ENCODE measurements around the gene KNCN. TPM values are rescaled to one million over a fixed set of nuclear protein-coding genes. Genes with fewer than 3 reads are reported as not detected.
A peak's percentile ranks its signal among the peaks of the same experiment; 100 is the strongest.

KNCN gene
- total and polyA plus RNA-seq, 12 donors, result 0.07 to 0.40 (median 0.24) TPM; not detected in 9

DNA sequence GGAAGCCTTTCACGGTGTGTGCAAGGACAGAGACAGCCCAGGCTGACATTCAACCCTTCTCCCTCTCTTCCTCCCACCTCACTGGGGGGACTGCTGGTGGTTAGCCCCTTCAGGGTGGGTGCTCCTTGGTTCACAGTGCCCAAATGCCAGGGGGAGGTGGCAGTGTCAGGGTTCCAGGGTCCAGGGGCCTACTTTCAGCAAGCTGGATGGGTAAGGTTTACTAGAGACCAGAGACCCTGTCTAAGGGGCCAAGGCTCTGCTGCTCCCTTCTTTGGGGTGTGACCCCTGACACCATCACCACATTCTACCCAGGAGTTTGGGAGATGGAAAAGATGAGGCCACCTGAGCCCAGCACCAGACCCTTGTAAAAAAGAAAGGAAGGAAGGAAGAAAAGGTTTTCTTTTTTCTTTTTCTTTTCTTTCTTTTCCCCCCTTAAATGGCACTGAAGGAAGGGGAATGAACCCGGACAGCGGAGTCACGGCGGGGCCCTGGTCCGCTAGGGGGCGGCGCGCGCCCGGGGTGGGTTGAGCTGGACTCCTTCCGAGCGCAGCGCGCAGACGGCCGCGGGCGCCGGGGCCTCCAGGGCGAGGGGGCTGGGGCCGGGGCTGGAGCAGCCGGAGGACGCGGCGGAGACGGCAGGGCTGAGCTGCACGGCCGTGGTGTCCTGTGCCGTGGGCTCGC is 18.8 kb downstream of the KNCN start:
- peak in 1 of 2 donors; percentile 17 for TF ChIP-seq POLR2A (IDR thresholded peaks at IDR 0.05)
- TF ChIP-seq, protein P1, sequence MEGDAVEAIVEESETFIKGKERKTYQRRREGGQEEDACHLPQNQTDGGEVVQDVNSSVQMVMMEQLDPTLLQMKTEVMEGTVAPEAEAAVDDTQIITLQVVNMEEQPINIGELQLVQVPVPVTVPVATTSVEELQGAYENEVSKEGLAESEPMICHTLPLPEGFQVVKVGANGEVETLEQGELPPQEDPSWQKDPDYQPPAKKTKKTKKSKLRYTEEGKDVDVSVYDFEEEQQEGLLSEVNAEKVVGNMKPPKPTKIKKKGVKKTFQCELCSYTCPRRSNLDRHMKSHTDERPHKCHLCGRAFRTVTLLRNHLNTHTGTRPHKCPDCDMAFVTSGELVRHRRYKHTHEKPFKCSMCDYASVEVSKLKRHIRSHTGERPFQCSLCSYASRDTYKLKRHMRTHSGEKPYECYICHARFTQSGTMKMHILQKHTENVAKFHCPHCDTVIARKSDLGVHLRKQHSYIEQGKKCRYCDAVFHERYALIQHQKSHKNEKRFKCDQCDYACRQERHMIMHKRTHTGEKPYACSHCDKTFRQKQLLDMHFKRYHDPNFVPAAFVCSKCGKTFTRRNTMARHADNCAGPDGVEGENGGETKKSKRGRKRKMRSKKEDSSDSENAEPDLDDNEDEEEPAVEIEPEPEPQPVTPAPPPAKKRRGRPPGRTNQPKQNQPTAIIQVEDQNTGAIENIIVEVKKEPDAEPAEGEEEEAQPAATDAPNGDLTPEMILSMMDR (IDR thresholded peaks at IDR 0.05), result peak; percentile 26 to 67 (median 52)
- H3K36me3 ChIP-seq (replicated peaks in 1 of 2), result no peaks in the 10 kb centered on the region
- H3K9me3 ChIP-seq (replicated peaks in 1 of 3), result no peaks in the 10 kb centered on the region
- intact Hi-C loops (cut with DNase I), result loop anchor here in 1 of 2 donors (5.0 kb wide), 2 partner anchors 125 to 190 kb away; no protein-coding TSS in a partner anchor
- WGBS, 4 donors, result 1 to 5% (median 1%) methylated on average over 4 to 31 of the region's 31 CpGs
- H3K4me1 ChIP-seq (replicated peaks in 1 of 2), result peaks cover 5 to 8% of the 10 kb centered on the region in 2 donors
- H3K27ac ChIP-seq, result peak overlapping the region in 2 of 5 donors; percentile 42 to 65
- H3K4me3 ChIP-seq, result peak overlapping the region in 1 of 4 donors; percentile 55
- DNase-seq, result peak; percentile 58 to 70 (median 62)
- peaks cover 5% of the 10 kb centered on the region for H3K27me3 ChIP-seq

DNA sequence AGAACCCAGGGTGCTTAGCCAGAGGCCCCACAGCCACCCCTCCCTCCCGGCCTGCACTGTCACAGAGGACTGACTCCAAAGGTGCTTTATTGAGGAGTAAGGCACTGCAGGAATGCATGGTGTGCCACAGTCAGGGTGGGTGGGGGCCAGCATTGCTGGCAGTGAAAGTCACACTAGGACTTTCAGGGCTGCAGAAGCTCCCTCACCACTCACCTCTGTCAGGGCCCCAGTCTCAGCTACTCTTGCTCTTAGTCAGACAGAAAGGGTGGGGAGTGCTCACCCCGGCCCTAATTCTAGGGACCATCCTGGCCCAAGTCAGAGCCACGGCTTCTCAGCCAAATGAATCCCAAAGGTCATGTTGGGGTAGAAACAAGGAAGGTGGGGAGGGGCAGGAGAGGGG is 19.4 kb downstream of the KNCN start:
- Histone ChIP-seq H3K27me3 (no peaks in the 10 kb centered on the region), H3K36me3 (replicated peaks in 1 of 2) (no peaks in the 10 kb centered on the region), H3K9me3 (replicated peaks in 1 of 3) (no peaks in the 10 kb centered on the region), H3K4me3 (no peak overlapping the region), H3K27ac (no peak overlapping the region), H3K4me1 (replicated peaks in 1 of 2) (peaks cover 5 to 10% of the 10 kb centered on the region in 2 donors)
- TF ChIP-seq POLR2A (IDR thresholded peaks at IDR 0.05), result no peak
- TF ChIP-seq, protein P1 (IDR thresholded peaks at IDR 0.05), result no peak
- 53 to 75% (median 64%) methylated on average over 3 of the region's 3 CpGs for WGBS, 4 donors
- intact Hi-C loops (cut with DNase I), result loop anchor here in 1 of 2 donors (5.0 kb wide), 2 partner anchors 125 to 190 kb away; no protein-coding TSS in a partner anchor
- no peak for DNase-seq

DNA sequence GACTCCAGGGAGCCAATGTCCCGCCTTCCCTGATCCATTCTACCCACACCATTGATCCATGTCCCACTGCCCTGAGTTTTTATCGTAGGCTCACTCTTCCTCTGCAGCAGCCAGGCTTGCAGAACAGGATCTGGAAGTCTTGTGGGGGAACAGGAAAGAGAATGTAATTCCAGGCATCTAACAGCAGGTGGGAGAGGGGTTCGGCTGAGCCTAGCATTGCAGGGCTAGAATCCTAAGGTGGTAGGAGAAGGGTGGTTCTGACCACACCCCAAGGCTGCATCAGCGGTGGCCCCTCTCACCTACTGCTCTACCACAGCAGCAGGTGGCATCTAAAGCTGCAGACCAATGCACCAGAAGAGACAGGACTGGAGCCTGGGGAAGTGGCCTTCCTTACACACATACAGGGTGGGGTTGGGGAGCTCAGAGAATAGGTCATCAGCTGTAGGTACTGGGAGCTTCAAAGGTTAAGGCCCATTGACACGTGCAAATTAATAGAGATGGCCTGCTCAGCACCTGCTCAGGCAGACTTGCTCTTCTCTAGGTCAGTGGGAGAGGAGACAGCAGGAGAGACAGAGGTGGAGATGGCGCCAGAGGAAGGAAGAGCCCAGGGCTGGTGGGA is 20.5 kb downstream of the KNCN start:
- TF ChIP-seq, protein P1 (IDR thresholded peaks at IDR 0.05), result no peak
- TF ChIP-seq POLR2A (IDR thresholded peaks at IDR 0.05), result no peak
- WGBS, 4 donors, result 66 to 82% (median 71%) methylated on average over 4 to 6 of the region's 6 CpGs

GRCh38 chr1:46530311-46530710 is 21.1 kb downstream of the KNCN start:
- Histone ChIP-seq H3K27me3 (no peaks in the 10 kb centered on the region), H3K4me3 (no peak overlapping the region), H3K36me3 (replicated peaks in 1 of 2) (no peaks in the 10 kb centered on the region), H3K4me1 (replicated peaks in 1 of 2) (peaks cover 5 to 10% of the 10 kb centered on the region in 2 donors), H3K9me3 (replicated peaks in 1 of 3) (no peaks in the 10 kb centered on the region), H3K27ac (no peak overlapping the region)
- DNase-seq, result no peak
- WGBS, 4 donors, result 27 to 90% (median 77%) methylated on average over 2 to 3 of the region's 3 CpGs
- TF ChIP-seq, protein P1 (IDR thresholded peaks at IDR 0.05), result no peak
- TF ChIP-seq POLR2A (IDR thresholded peaks at IDR 0.05), result no peak
- intact Hi-C loops (cut with DNase I), result loop anchor here in 1 of 2 donors (5.0 kb wide), 2 partner anchors 123 to 192 kb away; no protein-coding TSS in a partner anchor

More for the DNA sequence above, 20.5 kb downstream of the KNCN start:
- Histone ChIP-seq H3K4me3 (no peak overlapping the region), H3K27me3 (no peaks in the 10 kb centered on the region), H3K4me1 (replicated peaks in 1 of 2) (peaks cover 5 to 10% of the 10 kb centered on the region in 2 donors), H3K9me3 (replicated peaks in 1 of 3) (no peaks in the 10 kb centered on the region), H3K27ac (no peak overlapping the region), H3K36me3 (replicated peaks in 1 of 2) (no peaks in the 10 kb centered on the region)
- intact Hi-C loops (cut with DNase I), result loop anchor here in 1 of 2 donors (5.0 kb wide), 2 partner anchors 124 to 191 kb away; no protein-coding TSS in a partner anchor
- DNase-seq, result no peak
